ENCODE measurements around the gene CREBBP.

The CREBBP gene

DNA sequence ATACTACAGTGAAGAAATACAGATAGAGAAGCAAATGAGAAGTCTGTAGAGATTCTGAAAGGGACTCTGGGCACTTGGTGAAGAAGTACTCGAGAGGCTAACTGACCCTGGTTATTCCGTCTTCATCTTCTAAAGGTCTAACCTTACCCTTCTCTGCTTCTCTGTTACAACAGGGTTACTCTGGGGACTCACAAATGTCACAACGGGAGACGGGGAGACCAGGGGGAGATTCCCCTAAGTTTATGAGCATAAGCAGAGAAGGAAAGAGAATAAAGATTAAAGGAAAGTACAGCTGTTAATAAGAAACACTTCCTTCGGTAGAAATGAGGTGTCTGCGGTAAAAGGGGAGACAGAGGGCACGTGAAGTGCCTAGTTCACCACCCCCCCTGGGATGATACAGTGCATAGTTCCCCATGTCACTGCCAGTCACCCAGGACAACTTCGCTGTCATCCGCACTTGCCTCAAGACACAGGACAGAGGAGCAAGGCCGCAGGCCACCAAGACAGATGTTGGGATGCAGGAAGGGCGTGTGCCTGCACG lies 88.0 kb downstream of the CREBBP start:
- DNase-seq = no peak
- no peak overlapping the region for H3K4me3 ChIP-seq (ENCODE audit: low read depth, low read length)
- H3K36me3 ChIP-seq = peaks cover 52% of the 10 kb centered on the region
- H3K27ac ChIP-seq = no peak overlapping the region
- no peaks in the 10 kb centered on the region for H3K27me3 ChIP-seq (ENCODE audit: insufficient read depth, low read depth, severe bottlenecking)
- TF ChIP-seq, protein P1, sequence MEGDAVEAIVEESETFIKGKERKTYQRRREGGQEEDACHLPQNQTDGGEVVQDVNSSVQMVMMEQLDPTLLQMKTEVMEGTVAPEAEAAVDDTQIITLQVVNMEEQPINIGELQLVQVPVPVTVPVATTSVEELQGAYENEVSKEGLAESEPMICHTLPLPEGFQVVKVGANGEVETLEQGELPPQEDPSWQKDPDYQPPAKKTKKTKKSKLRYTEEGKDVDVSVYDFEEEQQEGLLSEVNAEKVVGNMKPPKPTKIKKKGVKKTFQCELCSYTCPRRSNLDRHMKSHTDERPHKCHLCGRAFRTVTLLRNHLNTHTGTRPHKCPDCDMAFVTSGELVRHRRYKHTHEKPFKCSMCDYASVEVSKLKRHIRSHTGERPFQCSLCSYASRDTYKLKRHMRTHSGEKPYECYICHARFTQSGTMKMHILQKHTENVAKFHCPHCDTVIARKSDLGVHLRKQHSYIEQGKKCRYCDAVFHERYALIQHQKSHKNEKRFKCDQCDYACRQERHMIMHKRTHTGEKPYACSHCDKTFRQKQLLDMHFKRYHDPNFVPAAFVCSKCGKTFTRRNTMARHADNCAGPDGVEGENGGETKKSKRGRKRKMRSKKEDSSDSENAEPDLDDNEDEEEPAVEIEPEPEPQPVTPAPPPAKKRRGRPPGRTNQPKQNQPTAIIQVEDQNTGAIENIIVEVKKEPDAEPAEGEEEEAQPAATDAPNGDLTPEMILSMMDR (IDR thresholded peaks at IDR 0.05; ENCODE audit: low read depth, low read length) = no peak
- no peaks in the 10 kb centered on the region for H3K9me3 ChIP-seq (ENCODE audit: severe bottlenecking)

DNA sequence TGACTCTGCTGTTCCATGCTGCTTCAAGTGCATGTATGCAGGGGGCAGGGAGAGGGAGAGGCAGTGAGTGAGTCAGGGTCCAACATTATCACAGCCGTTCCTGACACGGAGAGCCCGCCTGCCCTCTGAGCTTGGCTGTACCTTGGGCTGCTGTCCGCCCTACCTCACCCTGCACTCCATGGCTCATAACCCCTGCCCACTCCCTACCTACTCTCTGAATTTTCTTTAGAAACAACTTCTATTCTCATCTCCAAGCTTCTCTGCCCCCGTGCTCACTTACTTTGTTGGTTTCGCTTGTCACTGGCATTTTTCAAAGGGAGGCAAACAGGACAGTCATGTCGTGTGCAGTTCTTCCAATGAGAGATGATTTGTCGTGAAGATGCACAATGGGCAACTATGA lies 88.8 kb downstream of the CREBBP start:
- H3K27me3 ChIP-seq (ENCODE audit: insufficient read depth, low read depth, severe bottlenecking) = no peaks in the 10 kb centered on the region
- DNase-seq = no peak
- H3K36me3 ChIP-seq = peaks cover 56% of the 10 kb centered on the region
- TF ChIP-seq, protein P1 (IDR thresholded peaks at IDR 0.05; ENCODE audit: low read depth, low read length) = no peak
- no peak overlapping the region for H3K4me3 ChIP-seq (ENCODE audit: low read depth, low read length)
- H3K27ac ChIP-seq = no peak overlapping the region
- no peaks in the 10 kb centered on the region for H3K9me3 ChIP-seq (ENCODE audit: severe bottlenecking)

DNA sequence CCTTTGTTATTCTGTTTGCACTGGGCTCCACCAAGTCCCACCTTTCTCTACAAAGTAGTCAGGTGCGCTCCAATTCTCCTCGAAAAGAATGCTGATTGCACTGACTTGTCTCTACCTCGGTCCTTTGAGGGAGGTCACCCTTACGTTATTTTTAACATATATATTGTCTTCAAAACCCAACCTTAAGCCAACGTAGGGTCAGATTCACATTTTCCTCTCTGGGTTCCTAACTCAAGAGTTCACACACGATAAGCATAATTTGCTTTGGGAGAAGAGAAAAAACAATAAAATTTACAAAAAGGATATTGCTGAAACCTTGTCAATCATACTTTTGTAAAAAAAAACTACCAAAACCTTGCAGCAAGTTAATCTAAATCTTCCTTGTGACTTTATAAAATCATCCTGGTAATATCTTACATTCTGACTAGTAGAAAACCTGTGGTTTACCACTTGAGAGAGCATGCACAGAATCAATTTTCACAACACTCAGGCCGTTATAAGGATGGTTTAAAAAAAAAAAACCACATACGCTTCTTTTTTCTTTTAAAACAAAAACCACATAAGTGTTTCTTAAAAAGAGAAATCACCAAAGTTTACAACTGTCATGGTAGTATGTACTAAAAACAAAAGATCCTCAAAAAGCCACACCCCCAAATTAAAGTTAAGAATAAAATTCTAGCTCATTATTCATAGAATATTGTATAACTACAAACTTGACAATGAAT lies 91.0 kb downstream of the CREBBP start:
- no peak overlapping the region for H3K27ac ChIP-seq
- no peaks in the 10 kb centered on the region for H3K27me3 ChIP-seq (ENCODE audit: insufficient read depth, low read depth, severe bottlenecking)
- peaks cover 73% of the 10 kb centered on the region for H3K36me3 ChIP-seq
- no peak overlapping the region for H3K4me3 ChIP-seq (ENCODE audit: low read depth, low read length)
- no peaks in the 10 kb centered on the region for H3K9me3 ChIP-seq (ENCODE audit: severe bottlenecking)
- TF ChIP-seq, protein P1 (IDR thresholded peaks at IDR 0.05; ENCODE audit: low read depth, low read length) = no peak
- no peak for DNase-seq

DNA sequence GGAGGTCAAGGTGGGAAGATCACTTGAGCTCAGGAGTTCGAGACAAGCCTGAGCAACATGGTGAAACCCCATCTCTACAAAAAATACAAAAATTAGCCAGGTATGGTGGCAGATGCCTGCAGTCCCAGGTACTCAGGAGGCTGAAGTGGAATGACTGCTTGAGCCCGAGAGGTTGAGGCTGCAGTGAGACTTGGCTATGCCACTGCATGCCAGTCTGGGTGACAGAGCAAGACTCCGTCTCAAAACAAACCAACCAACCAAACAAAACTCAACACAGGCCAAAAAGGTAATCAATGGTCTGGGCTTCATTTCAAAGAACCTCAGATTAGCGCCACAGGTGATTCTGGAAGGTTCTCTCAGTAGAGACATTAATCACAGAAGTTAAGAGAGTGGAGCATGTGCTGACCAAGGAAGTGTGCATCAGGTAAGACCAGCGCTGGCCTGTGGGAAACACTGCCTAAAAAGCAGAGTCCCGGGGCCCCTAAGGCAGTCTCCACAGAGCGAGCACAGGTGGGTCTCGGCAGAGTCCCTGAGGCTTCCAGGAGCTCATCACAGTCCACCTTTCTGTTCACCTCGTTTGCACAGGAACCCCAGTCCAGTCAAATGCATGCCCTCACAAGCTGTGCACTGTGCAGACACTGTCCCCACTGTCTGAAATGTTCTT lies 91.7 kb downstream of the CREBBP start:
- H3K9me3 ChIP-seq (ENCODE audit: severe bottlenecking) = no peaks in the 10 kb centered on the region
- TF ChIP-seq, protein P1 (IDR thresholded peaks at IDR 0.05; ENCODE audit: low read depth, low read length) = no peak
- H3K27ac ChIP-seq = no peak overlapping the region
- no peaks in the 10 kb centered on the region for H3K27me3 ChIP-seq (ENCODE audit: insufficient read depth, low read depth, severe bottlenecking)
- no peak for DNase-seq
- H3K4me3 ChIP-seq (ENCODE audit: low read depth, low read length) = no peak overlapping the region
- peaks cover 80% of the 10 kb centered on the region for H3K36me3 ChIP-seq

DNA sequence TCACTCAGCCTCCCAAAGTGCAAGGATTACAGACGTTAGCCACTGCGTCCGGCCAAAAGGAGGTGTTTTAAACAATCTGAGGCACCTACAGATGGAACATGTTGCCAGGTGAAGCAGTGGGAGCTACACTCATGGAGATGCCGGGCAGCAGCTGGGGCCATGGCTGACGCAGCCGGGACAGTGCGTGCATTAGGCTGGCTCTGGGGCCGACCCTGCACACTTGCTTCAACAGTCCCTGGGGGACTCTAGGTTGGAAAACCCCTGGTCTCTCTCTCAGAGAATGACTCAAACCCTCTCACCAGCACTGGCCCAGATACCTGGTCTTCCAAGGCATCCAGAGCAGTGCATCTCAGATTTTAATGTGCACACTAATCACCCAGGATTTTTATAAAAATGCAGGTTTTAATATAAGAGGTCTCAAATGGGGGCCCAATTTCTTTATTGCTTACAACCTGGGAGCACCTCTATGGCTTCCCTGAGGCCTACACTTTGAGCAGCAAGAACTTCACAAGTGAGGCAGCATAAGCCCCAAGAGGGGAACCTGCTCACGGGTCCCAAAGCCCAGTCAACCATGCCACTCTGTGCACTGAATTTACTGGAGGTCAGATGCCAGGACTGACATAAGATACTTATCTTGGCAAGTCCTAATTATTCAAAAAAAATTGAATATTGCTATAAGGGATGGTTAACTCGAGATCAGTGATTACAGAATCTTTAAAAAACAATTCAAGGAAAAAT lies 92.4 kb downstream of the CREBBP start:
- Histone ChIP-seq H3K27ac (no peak overlapping the region), H3K9me3 (ENCODE audit: severe bottlenecking) (no peaks in the 10 kb centered on the region), H3K36me3 (peaks cover 81% of the 10 kb centered on the region), H3K27me3 (ENCODE audit: insufficient read depth, low read depth, severe bottlenecking) (no peaks in the 10 kb centered on the region), H3K4me3 (ENCODE audit: low read depth, low read length) (no peak overlapping the region)
- TF ChIP-seq, protein P1 (IDR thresholded peaks at IDR 0.05; ENCODE audit: low read depth, low read length) = no peak
- no peak for DNase-seq

Measured in WERI-Rb-1 (cell line).